HG02571 (cell line): ENCODE measurements around the gene PIGB.
"Not testable (repeated sequence)": the region's sequence is repeated elsewhere in the genome, so short reads cannot be mapped to it uniquely, and the experiment has no call there.

Experiments used
- ATAC-seq: cut with Tn5 transposase; IDR thresholded peaks from one replicate; pipeline ENCODE4 v1.9.1; 2021; ENCODE audit warnings: mild to moderate bottlenecking, moderate library complexity; ENCODE audit not compliant: unreplicated experiment

Gene PIGB

DNA sequence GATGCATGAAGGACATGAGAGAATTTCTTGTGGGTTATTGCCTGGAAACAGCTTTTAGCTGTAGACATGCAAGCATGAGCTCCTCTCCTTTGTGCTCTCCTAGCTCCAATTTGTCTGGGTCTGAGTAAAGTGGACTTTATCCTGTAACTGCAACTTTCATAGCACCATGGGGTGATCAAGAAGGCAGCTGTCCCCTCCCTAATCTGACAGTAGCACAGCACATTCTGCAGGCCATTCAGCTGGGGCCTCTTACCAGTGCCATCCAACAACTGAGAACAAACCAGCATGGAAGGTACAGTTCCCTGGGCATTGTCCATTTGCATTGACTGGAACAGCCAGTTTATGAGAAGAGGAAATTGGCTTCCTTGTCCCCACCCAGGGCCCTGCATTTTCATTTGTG lies 21.7 kb upstream of the PIGB start:
- no peak for ATAC-seq

DNA sequence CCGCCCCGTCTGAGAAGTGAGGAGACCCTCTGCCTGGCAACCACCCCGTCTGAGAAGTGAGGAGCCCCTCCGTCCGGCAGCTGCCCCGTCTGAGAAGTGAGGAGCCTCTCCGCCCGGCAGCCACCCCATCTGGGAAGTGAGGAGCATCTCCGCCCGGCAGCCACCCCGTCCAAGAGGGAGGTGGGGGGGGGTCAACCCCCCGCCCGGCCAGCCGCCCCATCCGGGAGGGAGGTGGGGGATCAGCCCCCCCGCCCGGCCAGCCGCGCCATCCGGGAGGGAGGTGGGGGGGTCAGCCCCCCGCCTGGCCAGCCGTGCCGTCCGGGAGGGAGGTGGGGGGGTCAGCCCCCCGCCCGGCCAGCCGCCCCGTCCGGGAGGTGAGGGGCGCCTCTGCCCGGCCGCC lies 16.2 kb upstream of the PIGB start:
- not testable (repeated sequence) for ATAC-seq

DNA sequence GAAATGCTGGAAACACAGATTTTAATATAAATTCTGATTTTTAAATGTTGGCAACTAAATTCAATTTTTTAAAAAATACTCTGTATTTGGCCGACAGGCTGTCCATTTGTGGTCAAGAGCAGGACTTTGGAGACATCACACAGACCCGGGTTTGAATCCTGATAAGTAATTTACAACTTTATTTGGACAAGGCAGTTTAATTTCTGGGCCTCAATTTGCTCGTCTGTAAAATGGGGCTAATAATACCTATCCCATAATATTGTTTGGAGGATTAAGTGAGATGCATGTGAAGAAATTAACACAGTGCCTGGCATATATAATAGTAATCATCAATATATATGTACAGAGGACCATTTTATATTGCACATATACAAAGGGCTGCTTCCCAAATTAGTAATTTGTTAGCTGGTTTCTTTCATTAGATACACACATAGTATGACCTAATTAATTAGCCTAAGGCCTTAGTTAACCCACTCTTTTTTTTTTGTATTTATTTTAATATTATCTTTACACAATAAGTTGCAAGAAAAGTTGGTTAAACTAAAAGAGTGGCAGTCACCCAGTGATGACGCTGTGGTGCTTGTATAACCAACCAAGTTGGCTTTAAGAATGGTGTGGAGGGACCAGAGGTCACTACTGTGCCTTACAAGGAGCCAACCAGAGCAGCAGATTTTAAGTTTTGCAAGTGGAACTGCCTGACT lies 665 bp downstream of the PIGB start:
- ATAC-seq = no peak

DNA sequence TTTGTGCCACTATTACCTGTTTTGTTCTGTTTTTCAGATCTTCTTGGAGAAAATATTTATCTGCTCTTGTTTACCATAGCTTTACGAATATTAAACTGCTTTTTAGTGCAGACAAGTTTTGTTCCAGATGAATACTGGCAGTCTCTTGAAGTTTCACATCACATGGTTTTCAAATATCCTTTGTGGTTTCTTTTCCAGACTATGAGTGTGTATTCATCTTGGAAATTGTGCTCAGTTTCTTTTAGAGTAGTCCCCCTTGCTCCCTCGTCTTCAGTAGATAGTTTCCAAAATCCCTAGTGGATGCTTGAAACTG lies 1.2 kb downstream of the PIGB start:
- ATAC-seq = no peak

DNA sequence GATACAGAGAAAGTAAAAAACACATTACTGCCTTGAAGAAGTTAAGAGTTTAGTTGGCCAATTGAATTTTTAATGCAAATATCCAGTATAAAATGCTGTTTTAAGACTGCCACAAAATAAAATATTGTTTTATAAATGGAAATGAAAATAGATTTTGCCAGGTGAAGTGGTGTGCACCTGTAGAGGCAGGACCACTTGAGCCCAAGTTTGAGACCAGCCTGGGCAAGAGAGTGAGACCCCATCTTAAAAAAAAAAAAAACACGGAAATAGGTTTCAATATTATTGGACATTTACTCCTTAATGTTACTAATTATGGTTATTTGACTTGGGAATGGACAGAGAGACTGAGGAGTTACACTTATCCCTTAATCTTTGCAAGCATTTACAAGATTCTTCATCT lies 1.9 kb downstream of the PIGB start:
- no peak for ATAC-seq

DNA sequence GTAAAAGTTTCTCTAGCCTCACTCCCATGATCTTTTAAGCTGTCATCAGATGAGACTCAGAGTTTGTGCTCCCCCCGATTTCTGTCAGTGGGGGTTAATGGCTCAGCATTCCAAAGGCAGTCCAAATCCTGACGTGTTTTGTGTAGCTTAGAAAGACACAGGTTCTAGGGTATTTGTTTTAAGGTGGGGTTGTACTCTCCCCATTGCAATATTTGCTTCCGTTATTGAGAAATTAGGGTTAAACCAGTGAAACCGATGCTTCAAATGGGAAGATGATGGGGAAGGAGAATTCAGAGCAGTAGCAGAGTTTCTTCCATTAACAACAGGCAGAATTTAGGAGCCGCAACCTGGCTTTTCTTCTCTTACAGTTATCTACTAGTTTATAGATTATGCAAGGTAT lies 3.4 kb downstream of the PIGB start:
- ATAC-seq = no peak

DNA sequence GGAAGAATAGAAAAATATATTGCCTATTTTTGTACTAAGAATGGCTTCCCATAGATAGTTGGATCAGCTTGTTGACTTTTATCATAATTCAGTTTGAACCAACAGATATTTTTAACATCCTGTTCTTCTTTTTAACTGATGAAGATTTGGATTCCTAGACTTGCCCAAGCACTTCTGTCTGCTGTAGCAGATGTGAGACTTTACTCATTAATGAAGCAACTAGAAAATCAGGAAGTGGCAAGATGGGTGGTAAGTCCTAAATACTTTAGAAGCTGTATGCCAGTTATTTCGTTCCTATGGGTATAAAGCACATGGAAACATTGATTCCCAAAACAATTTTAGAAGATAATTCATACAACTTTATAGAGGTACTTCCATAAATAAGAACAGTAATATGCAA lies 8.4 kb downstream of the PIGB start:
- no peak for ATAC-seq

DNA sequence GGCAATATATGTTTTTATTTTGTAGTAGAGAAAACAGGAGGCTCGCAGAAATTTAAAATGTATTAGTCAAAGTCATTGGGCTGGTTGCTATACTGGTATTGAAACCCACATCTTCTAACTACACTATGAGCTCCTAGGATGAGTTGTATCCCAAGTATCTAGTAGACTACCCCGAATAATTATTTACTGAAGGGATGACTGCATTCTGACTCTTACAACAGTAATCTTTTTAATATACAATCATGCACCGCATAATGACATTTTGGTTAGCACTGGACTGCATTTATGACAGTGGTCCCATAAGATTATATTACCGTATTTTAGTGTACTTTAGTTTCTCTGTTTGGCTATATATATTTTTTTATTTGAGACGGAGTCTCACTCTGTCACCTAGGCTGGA lies 15.3 kb downstream of the PIGB start:
- no peak for ATAC-seq

DNA sequence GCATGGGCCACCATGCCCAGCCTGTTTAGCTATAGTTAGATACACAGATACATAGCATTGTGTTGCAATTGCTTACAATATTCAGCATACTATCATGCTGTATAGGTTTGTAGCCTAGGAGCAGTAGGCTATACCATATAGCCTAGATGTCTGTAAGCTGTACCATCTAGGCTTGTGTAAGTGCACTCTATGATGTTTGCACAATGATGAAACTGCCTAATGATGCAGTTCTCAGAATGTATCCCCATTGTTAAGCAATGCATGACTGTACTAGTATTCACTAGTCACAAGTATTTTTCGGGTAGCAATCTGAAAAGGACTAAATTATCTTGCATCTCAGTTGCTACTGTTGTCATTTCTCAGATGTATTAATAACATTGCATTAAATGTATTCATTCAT lies 16.0 kb downstream of the PIGB start:
- no peak for ATAC-seq

DNA sequence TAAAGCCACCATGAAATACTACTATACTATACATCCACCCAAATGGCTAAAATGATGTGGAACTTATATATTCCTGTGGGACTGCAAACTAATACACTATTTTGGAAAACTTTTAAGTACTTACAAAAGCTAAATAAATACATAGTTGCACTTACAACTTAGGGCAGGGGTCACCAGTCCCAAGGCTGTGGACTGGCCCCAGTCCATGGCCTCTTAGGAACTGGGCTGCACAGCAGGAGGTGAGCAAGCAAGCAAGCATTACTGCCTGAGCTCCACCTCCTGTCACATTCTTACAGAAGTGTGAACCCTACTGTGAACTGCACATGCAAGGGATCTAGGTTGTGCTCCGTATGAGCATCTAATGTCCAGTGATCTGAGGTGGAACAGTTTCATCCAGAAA lies 18.1 kb downstream of the PIGB start:
- no peak for ATAC-seq

DNA sequence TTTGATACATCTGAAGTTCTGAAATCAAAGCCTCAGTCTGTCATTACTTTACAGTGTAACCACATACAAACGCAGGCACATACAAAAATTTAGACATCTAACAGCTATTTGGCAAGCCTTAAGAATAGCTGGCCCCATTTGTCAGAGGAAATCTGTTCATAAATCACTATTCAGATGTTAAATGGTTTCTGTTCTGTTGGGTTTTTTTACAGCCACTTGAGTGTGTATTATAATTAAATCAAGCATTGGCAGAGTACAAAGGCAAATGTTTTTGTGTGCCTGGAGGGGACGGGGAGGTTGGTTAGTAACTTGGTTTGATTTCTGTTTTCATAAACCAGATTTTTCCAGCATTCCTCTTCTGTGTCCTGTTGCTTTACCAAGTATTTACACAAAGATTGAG lies 24.1 kb downstream of the PIGB start:
- ATAC-seq = no peak

DNA sequence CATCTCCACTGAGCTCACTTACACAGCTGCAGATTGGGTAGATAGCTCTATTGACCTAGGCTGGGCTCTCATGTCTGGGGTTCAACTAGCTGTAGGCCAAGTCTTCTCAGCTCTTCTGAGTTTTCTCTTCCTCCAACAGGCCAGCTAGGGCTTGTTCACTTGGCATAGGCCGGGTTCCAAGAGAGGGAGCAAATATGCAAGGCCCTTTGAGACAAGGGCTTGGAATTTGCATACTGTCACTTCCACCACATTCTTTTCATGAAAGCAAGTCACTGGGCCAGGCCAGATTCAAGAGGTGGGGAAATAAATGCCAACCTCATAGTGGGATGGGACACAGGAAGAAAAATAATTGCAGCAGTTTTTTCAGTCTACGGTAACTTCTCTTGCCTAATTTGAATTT lies 25.2 kb downstream of the PIGB start:
- ATAC-seq = no peak

DNA sequence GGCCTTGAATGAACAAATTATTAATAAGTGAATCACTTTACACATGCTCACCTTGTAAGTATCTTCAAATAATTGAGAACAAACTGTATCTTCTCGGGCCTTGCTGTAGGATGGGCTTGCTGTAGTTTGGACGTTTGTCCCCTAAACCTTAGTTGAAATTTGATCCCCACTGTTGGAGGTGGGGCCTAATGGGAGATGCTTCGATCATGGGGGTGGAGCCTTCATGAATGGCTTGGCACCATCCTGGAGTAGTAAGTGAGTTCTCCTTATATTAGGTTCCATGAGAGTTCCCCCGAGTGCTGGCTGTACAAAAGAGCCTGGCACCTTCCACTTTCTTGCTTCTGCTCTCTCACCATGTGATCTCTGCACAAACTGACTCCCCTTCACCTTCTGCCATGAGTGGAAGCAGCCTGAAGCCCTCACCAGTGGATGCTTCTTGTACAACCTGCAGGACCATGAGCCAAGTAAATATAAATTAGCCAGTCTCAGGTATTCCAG lies 29.3 kb downstream of the PIGB start:
- ATAC-seq = no peak

DNA sequence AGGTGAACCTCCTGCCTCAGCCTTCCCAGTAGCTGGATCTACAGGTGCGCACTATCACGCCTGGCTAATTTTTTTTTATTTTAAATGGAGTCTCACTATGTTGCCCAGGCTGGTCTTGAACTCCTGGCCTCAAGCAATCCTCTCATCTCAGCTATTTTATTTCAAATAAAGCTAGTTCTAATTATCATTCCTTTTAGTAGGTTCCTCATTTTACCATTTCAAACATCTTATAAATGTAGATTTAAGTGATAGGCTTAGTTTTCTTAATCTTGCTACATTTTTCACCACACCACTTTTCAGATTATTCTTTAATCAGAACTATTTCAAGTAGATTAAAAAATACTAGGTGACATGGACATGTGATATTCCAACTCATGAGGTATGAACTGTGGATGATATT lies 30.3 kb downstream of the PIGB start:
- no peak for ATAC-seq

DNA sequence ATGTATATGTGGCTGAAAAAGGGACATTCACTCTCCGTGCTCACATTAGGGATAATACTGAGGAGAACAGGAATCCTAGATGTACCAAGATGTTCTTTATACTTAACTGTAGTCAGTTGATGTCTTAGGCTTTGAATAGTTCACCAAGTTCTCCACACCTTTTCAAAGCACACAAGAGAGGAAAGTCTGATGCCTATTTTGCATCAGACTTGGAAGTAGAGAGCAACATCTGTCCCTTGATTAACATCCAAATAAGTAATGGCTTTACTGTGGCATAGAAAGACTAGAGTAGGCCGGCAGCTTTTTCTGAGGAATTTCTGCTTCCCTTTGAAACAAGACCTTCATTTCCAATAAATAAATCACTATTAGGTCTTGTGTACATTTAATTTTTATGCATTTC lies 34.0 kb downstream of the PIGB start:
- no peak for ATAC-seq

DNA sequence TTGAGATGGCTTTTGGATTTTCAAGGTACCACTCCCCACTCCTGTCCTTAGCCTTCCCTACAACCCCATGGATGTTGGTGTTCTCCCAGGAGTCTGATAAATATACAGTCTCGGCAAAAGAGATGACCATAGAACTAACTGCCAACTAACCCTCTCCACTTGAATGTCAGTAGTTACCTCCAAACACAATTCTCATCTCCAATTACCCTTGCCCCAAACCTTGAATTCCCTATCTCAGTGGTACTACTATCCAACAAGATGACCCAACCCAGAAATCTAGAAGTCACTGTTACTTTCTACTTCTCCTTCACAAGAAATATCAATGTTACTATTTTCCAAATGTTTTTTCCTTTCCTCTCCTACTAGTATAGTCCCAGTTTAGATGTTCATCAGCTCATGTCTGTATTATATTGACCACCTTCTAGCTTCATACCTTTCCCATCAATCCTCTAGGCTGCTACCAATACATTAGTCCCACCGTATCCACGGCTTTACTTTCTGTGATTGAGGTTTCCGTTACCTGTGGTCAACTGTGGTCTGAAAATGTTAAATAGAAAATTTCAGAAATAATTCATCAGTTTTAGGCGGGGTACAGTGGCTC lies 38.1 kb downstream of the PIGB start:
- no peak for ATAC-seq

DNA sequence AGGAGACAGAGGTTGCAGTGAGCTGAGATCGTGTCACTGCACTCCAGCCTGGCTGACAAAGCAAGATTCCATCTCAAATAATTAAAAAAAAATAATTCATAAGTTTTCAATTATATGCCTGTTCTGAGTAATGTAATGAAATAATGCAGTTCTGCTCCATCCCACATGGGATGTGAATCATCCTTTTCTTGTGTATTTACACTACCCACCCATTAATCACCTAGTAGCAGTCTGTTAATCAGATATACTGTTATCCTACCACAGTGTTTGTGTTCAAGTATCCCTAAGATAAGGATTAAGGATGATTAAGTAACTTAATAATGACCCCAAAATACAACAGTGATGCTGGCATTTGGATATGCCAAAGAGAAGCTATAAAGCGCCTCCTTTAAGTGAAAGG lies 38.8 kb downstream of the PIGB start:
- ATAC-seq = no peak

DNA sequence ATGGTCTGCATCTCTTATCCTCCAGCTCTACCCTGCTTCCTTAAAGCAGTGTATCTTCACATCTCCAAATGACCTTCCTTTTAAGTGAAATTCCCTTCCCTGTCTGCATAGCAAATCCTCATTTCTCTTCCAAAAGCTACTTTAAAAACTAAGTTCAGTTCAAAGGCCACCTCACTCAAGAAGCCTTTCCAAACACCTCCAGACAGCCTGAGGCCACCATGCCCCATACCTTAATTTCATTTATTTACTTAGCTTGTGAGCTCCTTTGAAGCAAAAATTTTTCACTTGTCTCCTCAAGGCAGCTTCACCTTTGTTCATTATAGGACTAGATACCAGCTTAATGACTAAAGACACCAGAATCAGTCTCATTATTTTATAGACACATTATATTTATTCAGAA lies 39.4 kb downstream of the PIGB start:
- no peak for ATAC-seq

DNA sequence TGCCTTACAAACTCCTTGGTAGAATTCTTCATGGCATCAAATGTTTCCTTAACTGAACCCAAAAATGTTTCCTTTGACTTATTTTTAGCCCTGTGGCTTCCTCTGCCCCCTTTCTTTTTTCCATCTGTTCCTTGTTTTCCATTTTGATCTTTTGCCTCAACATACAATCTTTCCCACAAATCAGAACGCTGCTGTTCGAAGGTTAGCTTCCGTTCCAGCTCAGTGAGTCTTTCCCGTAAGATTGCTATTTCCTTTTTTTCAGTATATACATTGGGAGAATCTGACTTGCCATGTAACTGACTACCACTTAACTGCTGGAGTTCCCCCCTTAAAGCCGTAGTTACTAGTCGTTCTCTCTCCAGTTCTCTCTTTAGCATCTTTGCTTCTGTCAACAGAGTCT lies 41.2 kb downstream of the PIGB start:
- ATAC-seq = no peak

DNA sequence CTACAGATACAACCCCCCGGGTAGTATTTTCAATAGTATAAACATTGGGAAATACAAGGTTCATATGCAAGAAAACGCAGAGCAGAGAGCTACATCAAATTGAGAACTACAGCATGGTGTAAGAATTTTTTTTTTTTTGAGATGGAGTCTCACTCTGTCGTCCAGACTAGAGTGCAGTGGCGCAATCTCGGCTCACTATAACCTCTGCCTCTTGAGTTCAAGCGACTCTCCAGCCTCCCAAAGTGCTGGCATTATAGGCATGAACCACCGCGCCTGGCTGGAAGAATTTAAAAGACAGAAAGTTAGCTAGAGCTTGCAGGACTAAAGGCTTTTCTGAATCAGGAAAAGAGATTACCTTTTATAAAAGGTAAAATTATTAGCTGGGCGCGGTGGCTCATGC lies 42.0 kb downstream of the PIGB start:
- ATAC-seq = no peak

DNA sequence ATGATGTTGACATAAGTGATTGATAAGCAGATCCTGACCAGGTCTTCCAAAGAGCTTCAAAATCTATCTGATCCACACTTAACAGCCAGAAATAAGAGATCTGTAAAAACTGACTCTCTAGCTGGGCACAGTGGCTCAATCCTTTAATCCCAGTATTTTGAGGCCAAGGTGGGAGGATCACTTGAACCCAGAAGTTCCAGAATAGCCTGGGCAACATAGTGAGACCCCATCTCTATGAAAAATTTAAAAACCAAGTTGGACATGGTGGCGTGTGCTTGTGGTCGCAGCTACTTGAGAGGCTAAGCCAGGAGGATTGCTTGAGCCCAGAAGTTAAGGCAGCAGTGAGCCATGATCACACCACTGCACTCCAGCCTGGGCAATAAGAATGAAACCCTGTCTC lies 43.6 kb downstream of the PIGB start:
- no peak for ATAC-seq

DNA sequence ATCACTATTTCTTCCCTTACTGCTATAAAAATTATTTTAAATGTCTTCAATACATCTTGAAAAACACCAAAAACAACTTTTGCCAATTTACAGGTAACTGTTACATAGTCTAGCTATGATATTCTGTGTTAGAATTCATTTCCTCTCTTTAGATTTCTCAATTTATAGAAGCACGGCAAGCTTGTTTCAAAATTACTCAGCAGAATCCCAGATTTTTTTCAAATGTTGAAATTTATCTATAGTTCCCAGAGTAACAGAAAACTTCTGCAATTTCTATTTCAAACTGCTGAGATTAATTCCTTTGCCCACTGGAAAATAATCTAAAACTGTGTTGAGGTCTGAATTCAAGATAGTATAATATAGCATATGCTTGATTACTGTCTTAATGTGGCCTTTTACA lies 48.0 kb downstream of the PIGB start:
- ATAC-seq = no peak
